ENCODE results near the gene ZSWIM6. TPM values are rescaled to one million over a fixed set of nuclear protein-coding genes. Genes with fewer than 3 reads are reported as not detected.

Gene ZSWIM6
- total RNA-seq, 4 donors from 2014 or later, result 7.8 to 25.5 (median 21.0) TPM

GRCh38 chr5:61353293-61353692 lies 21.2 kb downstream of the ZSWIM6 start:
- Histone ChIP-seq H3K36me3 (no peaks in the 10 kb centered on the region), H3K4me3 (no peak overlapping the region), H3K9me3 (peaks cover 0 to 8% of the 10 kb centered on the region in 2 donors), H3K27me3 (no peaks in the 10 kb centered on the region), H3K27ac (no peak overlapping the region), H3K4me1 (peaks cover 16 to 47% (median 23%) of the 10 kb centered on the region in 4 donors)
- in situ Hi-C loops (cut with MboI; ENCODE audit: low pct_ligation_motif_present in 1 of 4, low pct_unique_long_range_greater_than_20kb in 1 of 4, low sequenced_read_pairs in 3 of 4) (no loop called here), intact Hi-C loops (cut with DNase I; ENCODE audit: low total_unique reads) (no loop called here)
- TF ChIP-seq POLR2A (IDR thresholded peaks at IDR 0.05) (no peak), CTCF (IDR thresholded peaks at IDR 0.05) (no peak), POLR2AphosphoS5 (IDR thresholded peaks at IDR 0.05) (no peak), EP300 (IDR thresholded peaks at IDR 0.05; ENCODE audit: low read depth) (no peak)
- 92 to 93% methylated on average over 1 of the region's 1 CpG for WGBS, 2 donors (ENCODE audit: low coverage in 1 of 2)
- DNase-seq, result no peak

GRCh38 chr5:61354199-61354598 lies 22.1 kb downstream of the ZSWIM6 start:
- Histone ChIP-seq H3K36me3 (no peaks in the 10 kb centered on the region), H3K4me3 (no peak overlapping the region), H3K27ac (no peak overlapping the region), H3K27me3 (no peaks in the 10 kb centered on the region), H3K4me1 (peaks cover 10 to 38% (median 19%) of the 10 kb centered on the region in 4 donors), H3K9me3 (peaks cover 0 to 8% of the 10 kb centered on the region in 2 donors)
- no peak for DNase-seq
- TF ChIP-seq POLR2A (IDR thresholded peaks at IDR 0.05) (no peak), POLR2AphosphoS5 (IDR thresholded peaks at IDR 0.05) (no peak), EP300 (IDR thresholded peaks at IDR 0.05; ENCODE audit: low read depth) (no peak), CTCF (IDR thresholded peaks at IDR 0.05) (no peak)
- intact Hi-C loops (cut with DNase I; ENCODE audit: low total_unique reads), result no loop called here
- 81 to 92% methylated on average over 2 of the region's 2 CpGs for WGBS, 2 donors (ENCODE audit: low coverage in 1 of 2)
- in situ Hi-C loops (cut with MboI; ENCODE audit: low pct_ligation_motif_present in 1 of 4, low pct_unique_long_range_greater_than_20kb in 1 of 4, low sequenced_read_pairs in 3 of 4), result no loop called here

GRCh38 chr5:61357745-61358144 lies 25.7 kb downstream of the ZSWIM6 start:
- no peak overlapping the region for H3K4me3 ChIP-seq
- H3K27ac ChIP-seq, result no peak overlapping the region
- H3K4me1 ChIP-seq, result peaks cover 0 to 27% (median 5%) of the 10 kb centered on the region in 4 donors
- H3K27me3 ChIP-seq, result no peaks in the 10 kb centered on the region
- H3K36me3 ChIP-seq, result no peaks in the 10 kb centered on the region
- in situ Hi-C loops (cut with MboI; ENCODE audit: low pct_ligation_motif_present in 1 of 4, low pct_unique_long_range_greater_than_20kb in 1 of 4, low sequenced_read_pairs in 3 of 4), result no loop called here
- DNase-seq, result no peak
- 57 to 71% methylated on average over 2 of the region's 2 CpGs for WGBS, 2 donors (ENCODE audit: low coverage in 1 of 2)
- peaks cover 0 to 8% of the 10 kb centered on the region in 2 donors for H3K9me3 ChIP-seq
- intact Hi-C loops (cut with DNase I; ENCODE audit: low total_unique reads), result no loop called here
- TF ChIP-seq EP300 (IDR thresholded peaks at IDR 0.05; ENCODE audit: low read depth) (no peak), CTCF (IDR thresholded peaks at IDR 0.05) (peak in 4 of 5 experiments; percentile 14 to 33 (median 22)), POLR2A (IDR thresholded peaks at IDR 0.05) (no peak)

GRCh38 chr5:61362796-61363368 lies 30.8 kb downstream of the ZSWIM6 start:
- no peaks in the 10 kb centered on the region for H3K36me3 ChIP-seq
- intact Hi-C loops (cut with DNase I; ENCODE audit: low total_unique reads), result no loop called here
- in situ Hi-C loops (cut with MboI; ENCODE audit: low pct_ligation_motif_present in 1 of 4, low pct_unique_long_range_greater_than_20kb in 1 of 4, low sequenced_read_pairs in 3 of 4), result no loop called here
- no peaks in the 10 kb centered on the region for H3K9me3 ChIP-seq
- H3K4me1 ChIP-seq, result peaks cover 0 to 27% (median 4%) of the 10 kb centered on the region in 4 donors
- DNase-seq, result no peak
- H3K27me3 ChIP-seq, result no peaks in the 10 kb centered on the region
- H3K4me3 ChIP-seq, result no peak overlapping the region
- 51 to 81% methylated on average over 2 of the region's 2 CpGs for WGBS, 2 donors (ENCODE audit: low coverage in 1 of 2)
- no peak overlapping the region for H3K27ac ChIP-seq
- TF ChIP-seq CTCF (IDR thresholded peaks at IDR 0.05) (no peak), POLR2AphosphoS5 (IDR thresholded peaks at IDR 0.05) (no peak), POLR2A (IDR thresholded peaks at IDR 0.05) (no peak), EP300 (IDR thresholded peaks at IDR 0.05; ENCODE audit: low read depth) (no peak)

All from transverse colon (tissue), 4 donors.